ENCODE measurements around the gene NCK1. TPM values are rescaled to one million over a fixed set of nuclear protein-coding genes. Genes with fewer than 3 reads are reported as not detected.

NCK1 gene
- total and polyA plus RNA-seq, 2 of the 13 experiments (the other 11 are each of a cell fraction or from before 2014, with no cell fraction given), result 14.7 to 30.4 TPM

GRCh38 chr3:136862617-136863322 is 762 bp downstream of the NCK1 start (continued):
- TF ChIP-seq ZNF775 (CRISPR knock-in tag; IDR thresholded peaks at IDR 0.05; ENCODE audit: borderline replicate concordance) (no peak), ZBTB38 (CRISPR knock-in tag; IDR thresholded peaks at IDR 0.05) (peak; percentile 3; the same call in 1 of the 2 replicates), ZNF687 (CRISPR knock-in tag; IDR thresholded peaks at IDR 0.05) (peak; percentile 34; the same call in 1 of the 2 replicates), CREB1 (IDR thresholded peaks at IDR 0.05) (no peak), CREB1 (CRISPR knock-in tag; IDR thresholded peaks at IDR 0.05) (no peak), HOXA5 (CRISPR knock-in tag; IDR thresholded peaks at IDR 0.05) (peak; percentile 5; the same call in 1 of the 2 replicates), MYPOP (CRISPR knock-in tag; IDR thresholded peaks at IDR 0.05) (no peak), KMT2B (CRISPR knock-in tag; IDR thresholded peaks at IDR 0.05) (peak; percentile 50; the same call in 1 of the 2 replicates), GTF2F1 (IDR thresholded peaks at IDR 0.05; ENCODE audit: low read length) (no peak), ZNF749 (CRISPR knock-in tag; IDR thresholded peaks at IDR 0.05; ENCODE audit: borderline replicate concordance) (no peak; the same call in 1 of the 2 replicates), ZKSCAN5 (CRISPR knock-in tag; IDR thresholded peaks at IDR 0.05) (peak; percentile 97), DMAP1 (CRISPR knock-in tag; IDR thresholded peaks at IDR 0.05) (0 out of 2 replicates have a peak, but pooled peaks have one; percentile 9)
